ENCODE results near the gene FTO.

GRCh38 chr16:53962041-53962440 is 258.1 kb downstream of the FTO start:
- TF ChIP-seq CTCF (IDR thresholded peaks at IDR 0.05), result no peak
- TF ChIP-seq ZFX (IDR thresholded peaks at IDR 0.05; ENCODE audit: borderline replicate concordance), result no peak
